ENCODE results near the gene SCAPER. TPM values are rescaled to one million over a fixed set of nuclear protein-coding genes. Genes with fewer than 3 reads are reported as not detected.

Gene SCAPER
- total RNA-seq, 4 donors from 2014 or later: 29.9 to 86.6 (median 45.6) TPM

DNA sequence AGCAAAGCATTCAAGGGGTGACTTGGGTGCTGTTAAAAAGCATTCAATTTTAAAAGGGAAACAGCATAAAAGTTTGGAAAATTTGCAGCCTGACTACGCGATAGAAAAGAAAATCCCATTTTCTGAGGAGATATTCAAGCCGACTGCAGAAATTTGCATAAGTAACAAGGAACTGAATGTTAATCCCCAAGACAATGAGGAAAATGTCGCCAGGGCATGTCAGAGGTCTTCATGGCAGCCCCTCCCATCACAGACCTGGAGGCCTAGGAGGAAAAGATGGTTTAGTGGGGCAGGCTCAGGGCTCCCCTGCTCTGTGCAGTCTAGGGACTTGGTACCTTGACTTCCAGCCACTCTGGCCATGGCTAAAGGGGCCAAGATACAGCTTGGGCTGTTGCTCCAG, 475.5 kb downstream of the SCAPER start:
- TF ChIP-seq CTCF (IDR thresholded peaks at IDR 0.05) (no peak), POLR2A (IDR thresholded peaks at IDR 0.05) (no peak)
- Histone ChIP-seq H3K27ac (no peak overlapping the region), H3K9me3 (peaks cover 0 to 5% (median 0%) of the 10 kb centered on the region in 4 donors), H3K4me3 (no peak overlapping the region), H3K36me3 (peaks cover 0 to 18% (median 0%) of the 10 kb centered on the region in 3 donors), H3K27me3 (no peaks in the 10 kb centered on the region), H3K4me1 (no peaks in the 10 kb centered on the region)
- no peak for DNase-seq

DNA sequence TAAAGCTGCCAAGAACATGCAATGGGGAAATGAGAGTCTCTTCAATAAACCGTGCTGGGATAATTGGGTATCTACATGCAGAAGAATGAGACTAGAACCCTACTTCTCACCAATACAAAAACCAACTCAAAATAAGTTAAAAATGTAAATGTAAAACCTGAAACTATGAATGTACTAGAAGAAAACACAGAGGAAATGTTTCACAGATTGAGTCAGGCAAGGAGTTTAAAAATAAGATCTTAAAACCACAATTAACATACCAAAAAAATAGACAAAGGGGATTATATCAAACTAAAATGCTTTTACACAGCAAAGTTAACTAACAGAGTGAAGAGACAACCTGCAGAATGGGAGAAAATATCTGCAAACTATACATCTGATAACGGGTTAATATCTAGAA, 478.2 kb downstream of the SCAPER start:
- no peak for DNase-seq
- no peak for TF ChIP-seq POLR2A (IDR thresholded peaks at IDR 0.05)
- TF ChIP-seq CTCF (IDR thresholded peaks at IDR 0.05): no peak
- peaks cover 0 to 9% (median 0%) of the 10 kb centered on the region in 3 donors for H3K36me3 ChIP-seq

DNA sequence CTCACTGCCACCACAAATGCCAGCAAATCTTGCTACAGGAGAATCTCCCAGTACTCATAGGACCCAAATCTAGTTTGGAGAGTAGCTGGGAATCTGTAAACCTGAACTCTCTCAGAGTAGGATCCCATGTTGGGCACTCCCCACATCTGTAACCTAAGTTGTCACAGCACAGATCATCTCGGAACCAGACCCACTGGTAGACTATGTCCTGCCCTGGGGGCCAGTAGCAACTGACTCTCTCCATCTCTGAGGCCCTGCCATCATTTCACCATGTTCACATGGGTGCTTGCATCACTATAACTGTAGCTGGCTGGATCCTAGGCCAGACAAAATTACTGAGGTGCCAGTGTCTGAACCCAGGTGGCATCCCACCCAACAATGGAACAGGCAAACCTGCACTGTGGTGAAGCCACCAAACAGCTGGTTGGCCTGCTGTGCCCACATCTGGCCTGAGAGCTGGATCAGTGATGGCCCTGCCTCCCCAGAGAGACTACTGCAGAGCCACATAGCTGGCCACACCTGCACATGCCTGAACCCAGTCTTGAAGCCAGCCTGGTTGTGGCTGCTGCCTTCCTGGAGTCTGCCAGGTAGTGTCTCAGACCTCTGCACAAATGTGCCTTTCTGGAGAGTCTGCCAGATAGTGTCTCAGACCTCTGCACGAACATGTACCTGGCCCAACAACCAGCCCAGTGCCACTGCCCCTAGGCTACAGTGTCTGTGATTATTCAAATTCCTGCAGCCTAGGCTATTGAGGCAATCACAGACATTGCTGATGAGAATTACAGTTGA, 486.6 kb downstream of the SCAPER start:
- DNase-seq: no peak
- Histone ChIP-seq H3K27ac (no peak overlapping the region), H3K9me3 (no peaks in the 10 kb centered on the region), H3K4me1 (no peaks in the 10 kb centered on the region), H3K27me3 (no peaks in the 10 kb centered on the region), H3K36me3 (no peaks in the 10 kb centered on the region), H3K4me3 (no peak overlapping the region)
- TF ChIP-seq POLR2A (IDR thresholded peaks at IDR 0.05): no peak
- TF ChIP-seq CTCF (IDR thresholded peaks at IDR 0.05): no peak

More for the DNA sequence above, 478.2 kb downstream of the SCAPER start:
- H3K27ac ChIP-seq: no peak overlapping the region
- peaks cover 0 to 5% (median 0%) of the 10 kb centered on the region in 4 donors for H3K9me3 ChIP-seq
- no peaks in the 10 kb centered on the region for H3K27me3 ChIP-seq
- no peaks in the 10 kb centered on the region for H3K4me1 ChIP-seq
- no peak overlapping the region for H3K4me3 ChIP-seq

GRCh38 chr15:76401285-76401684, 503.9 kb downstream of the SCAPER start:
- TF ChIP-seq CTCF (IDR thresholded peaks at IDR 0.05) (no peak), POLR2A (IDR thresholded peaks at IDR 0.05) (no peak)
- DNase-seq: no peak
- peaks cover 0 to 23% (median 0%) of the 10 kb centered on the region in 3 donors for H3K36me3 ChIP-seq
- H3K9me3 ChIP-seq: no peaks in the 10 kb centered on the region
- no peak overlapping the region for H3K27ac ChIP-seq
- no peaks in the 10 kb centered on the region for H3K27me3 ChIP-seq
- no peak overlapping the region for H3K4me3 ChIP-seq
- no peaks in the 10 kb centered on the region for H3K4me1 ChIP-seq

DNA sequence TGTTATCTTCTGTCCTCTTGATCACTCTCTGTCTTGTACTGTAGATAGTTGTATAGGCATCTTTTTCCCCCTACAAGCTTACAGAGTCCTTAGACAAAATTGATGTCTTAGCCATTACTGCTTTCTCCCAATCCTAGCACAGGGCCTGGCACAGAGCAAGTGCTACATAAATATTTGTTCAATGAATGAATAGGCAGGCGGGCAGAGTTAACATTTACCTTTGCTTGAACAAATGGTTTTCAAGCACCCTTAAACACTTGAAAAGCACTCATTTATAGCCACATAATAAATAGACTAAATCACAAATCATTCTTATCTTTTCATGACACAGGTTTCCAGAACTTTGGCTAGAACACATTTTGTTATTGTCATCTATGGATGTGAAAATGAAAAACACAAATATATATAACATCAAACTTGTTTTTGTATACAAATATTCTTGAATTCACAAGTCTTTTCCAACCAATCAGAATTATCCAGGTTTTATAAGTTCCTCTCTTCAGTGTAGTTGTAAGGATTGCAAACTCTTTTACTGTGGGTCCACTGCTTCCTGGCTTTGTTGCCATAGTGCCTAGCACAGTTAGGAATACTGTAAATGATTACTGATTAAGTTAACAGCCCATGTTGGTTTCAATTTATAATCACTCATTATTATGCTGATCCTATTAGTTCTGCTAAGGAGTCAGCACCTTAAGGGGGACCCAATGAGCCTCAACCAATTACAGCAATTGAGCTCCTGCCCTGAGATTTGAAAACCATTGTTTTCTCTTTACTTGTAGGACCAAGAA, 506.6 kb downstream of the SCAPER start:
- no peaks in the 10 kb centered on the region for H3K4me1 ChIP-seq

More for the DNA sequence above, 506.6 kb downstream of the SCAPER start:
- Histone ChIP-seq H3K27me3 (no peaks in the 10 kb centered on the region), H3K27ac (no peak overlapping the region), H3K4me3 (no peak overlapping the region), H3K36me3 (peaks cover 0 to 12% (median 0%) of the 10 kb centered on the region in 3 donors), H3K9me3 (no peaks in the 10 kb centered on the region)
- DNase-seq: no peak
- TF ChIP-seq POLR2A (IDR thresholded peaks at IDR 0.05) (no peak), CTCF (IDR thresholded peaks at IDR 0.05) (no peak)

Measured in Peyer's patch (tissue), 4 donors.